Hepatocyte (in vitro differentiated cells): ENCODE results near the gene HID1. TPM values are rescaled to one million over a fixed set of nuclear protein-coding genes. Genes with fewer than 3 reads are reported as not detected.
"Not testable (repeated sequence)": the region's sequence is repeated elsewhere in the genome, so short reads cannot be mapped to it uniquely, and the experiment has no call there.

ENCODE experiments used
- DNase-seq: peaks from one replicate; pipeline ENCODE4 v3.0.0-alpha.2; 2016; ENCODE audit warnings: low spot score
- H2AFZ ChIP-seq: fragments of 200-600 bp; sonication (generic); 2 replicates; pipeline ENCODE4 v1.6.0; 2016; ENCODE audit warnings: antibody characterized with exemption, mild to moderate bottlenecking
- H3K27ac ChIP-seq: fragments of 200-600 bp; sonication (generic); 2 replicates; pipeline ENCODE4 v1.5.1; 2016; ENCODE audit warnings: mild to moderate bottlenecking
- H3K27me3 ChIP-seq: fragments of 200-600 bp; sonication (generic); 2 replicates; pipeline ENCODE4 v1.6.1; 2016
- H3K36me3 ChIP-seq: fragments of 200-600 bp; sonication (generic); replicated peaks from 2 replicates; pipeline ENCODE4 v1.5.1; 2016; ENCODE audit warnings: low read depth; ENCODE audit not compliant: insufficient read depth
- H3K4me1 ChIP-seq: fragments of 200-600 bp; sonication (generic); 2 replicates; pipeline ENCODE4 v1.5.1; 2016; ENCODE audit warnings: mild to moderate bottlenecking, moderate library complexity; ENCODE audit not compliant: insufficient read depth
- H3K4me2 ChIP-seq: fragments of 200-600 bp; sonication (generic); 2 replicates; pipeline ENCODE4 v1.6.0; 2016
- H3K4me3 ChIP-seq: fragments of 200-600 bp; sonication (generic); 2 replicates; pipeline ENCODE4 v1.5.1; 2016; ENCODE audit warnings: mild to moderate bottlenecking
- H3K79me2 ChIP-seq: fragments of 200-600 bp; sonication (generic); 2 replicates; pipeline ENCODE4 v1.6.0; 2017; ENCODE audit warnings: mild to moderate bottlenecking
- H3K9me2 ChIP-seq: fragments of 200-600 bp; sonication (generic); replicated peaks from 2 replicates; pipeline ENCODE4 v1.6.0; 2017; ENCODE audit warnings: mild to moderate bottlenecking; ENCODE audit not compliant: insufficient read depth
- H3K9me3 ChIP-seq: fragments of 200-600 bp; sonication (generic); 2 replicates; pipeline ENCODE4 v1.5.1; 2016; ENCODE audit warnings: low read depth, mild to moderate bottlenecking
- H4K20me1 ChIP-seq: fragments of 200-600 bp; sonication (generic); 2 replicates; pipeline ENCODE4 v1.6.0; 2016; ENCODE audit warnings: mild to moderate bottlenecking; ENCODE audit not compliant: insufficient read depth, poor library complexity, severe bottlenecking
- EZH2 ChIP-seq: fragments of 200-600 bp; sonication (generic); IDR thresholded peaks from 2 replicates; pipeline ENCODE4 v1.6.1; 2016; ENCODE audit warnings: antibody characterized with exemption, mild to moderate bottlenecking, borderline replicate concordance
- EZH2phosphoT487 ChIP-seq: fragments of 200-600 bp; sonication (generic); IDR thresholded peaks from one replicate; pipeline ENCODE4 v1.6.1; 2018; ENCODE audit warnings: antibody characterized with exemption, mild to moderate bottlenecking, low read depth, moderate library complexity; ENCODE audit not compliant: unreplicated experiment, severe bottlenecking
- WGBS: methylation state at CpG from one replicate; pipeline ENCODE4 v1.1.6; 2016; ENCODE audit warnings: low lambda C conversion rate; ENCODE audit errors: missing lambda C conversion rate; 5-methylcytosine and 5-hydroxymethylcytosine counted together
- polyA plus RNA-seq: library from polyadenylated mRNA; unstranded; fragments of >200 nt; fragmentation: Nextera tagmentation; extraction: Ambion mirVana; gene quantifications from 2 replicates; pipeline ENCODE4 v1.2.1, GENCODE V29; 2016
- total RNA-seq: library from RNA; depleted of rRNA; stranded (reverse); fragments of >200 nt; gene quantifications from 2 replicates; pipeline ENCODE4 v1.2.3, GENCODE V29; 2014
- TF ChIP-seq, protein P1 (sequence below): fragments of 200-600 bp; sonication (generic); IDR thresholded peaks from 2 replicates; pipeline ENCODE4 v1.5.1; 2016; ENCODE audit warnings: antibody characterized with exemption, mild to moderate bottlenecking; ENCODE audit not compliant: poor library complexity

The HID1 gene
- total and polyA plus RNA-seq, 2 experiments from 2014 or later = 15.3 to 43.4 TPM

DNA sequence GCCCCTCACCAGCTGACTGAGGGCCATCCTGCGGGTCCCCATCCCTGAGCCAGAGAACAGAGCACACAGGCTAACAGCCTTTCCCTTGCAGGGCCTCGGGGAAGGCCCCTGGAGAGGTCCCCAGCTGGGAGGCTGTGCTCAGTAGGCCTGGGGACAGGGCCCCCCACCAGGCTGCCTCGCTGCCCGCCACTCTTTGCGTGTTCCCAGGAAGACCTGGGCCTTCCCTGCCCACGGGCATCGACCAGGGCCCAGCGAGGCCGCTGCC, 785 bp downstream of the HID1 start:
- H3K4me2 ChIP-seq = peak overlapping the region; percentile 99
- no peaks in the 10 kb centered on the region for H3K9me3 ChIP-seq
- H3K27me3 ChIP-seq = peaks cover 11% of the 10 kb centered on the region
- H3K36me3 ChIP-seq = no peaks in the 10 kb centered on the region
- H3K9me2 ChIP-seq = no peaks in the 10 kb centered on the region
- peak overlapping the region; percentile 16 for H3K4me3 ChIP-seq
- peak overlapping the region; percentile 92 for H3K27ac ChIP-seq
- DNase-seq = no peak
- H3K4me1 ChIP-seq = peaks cover 25% of the 10 kb centered on the region
- H3K79me2 ChIP-seq = peaks cover 21% of the 10 kb centered on the region
- 7% methylated on average over 9 of the region's 9 CpGs for WGBS
- peak overlapping the region; percentile 63 for H2AFZ ChIP-seq
- TF ChIP-seq EZH2phosphoT487 (no peak), EZH2 (no peak)
- TF ChIP-seq, protein P1, sequence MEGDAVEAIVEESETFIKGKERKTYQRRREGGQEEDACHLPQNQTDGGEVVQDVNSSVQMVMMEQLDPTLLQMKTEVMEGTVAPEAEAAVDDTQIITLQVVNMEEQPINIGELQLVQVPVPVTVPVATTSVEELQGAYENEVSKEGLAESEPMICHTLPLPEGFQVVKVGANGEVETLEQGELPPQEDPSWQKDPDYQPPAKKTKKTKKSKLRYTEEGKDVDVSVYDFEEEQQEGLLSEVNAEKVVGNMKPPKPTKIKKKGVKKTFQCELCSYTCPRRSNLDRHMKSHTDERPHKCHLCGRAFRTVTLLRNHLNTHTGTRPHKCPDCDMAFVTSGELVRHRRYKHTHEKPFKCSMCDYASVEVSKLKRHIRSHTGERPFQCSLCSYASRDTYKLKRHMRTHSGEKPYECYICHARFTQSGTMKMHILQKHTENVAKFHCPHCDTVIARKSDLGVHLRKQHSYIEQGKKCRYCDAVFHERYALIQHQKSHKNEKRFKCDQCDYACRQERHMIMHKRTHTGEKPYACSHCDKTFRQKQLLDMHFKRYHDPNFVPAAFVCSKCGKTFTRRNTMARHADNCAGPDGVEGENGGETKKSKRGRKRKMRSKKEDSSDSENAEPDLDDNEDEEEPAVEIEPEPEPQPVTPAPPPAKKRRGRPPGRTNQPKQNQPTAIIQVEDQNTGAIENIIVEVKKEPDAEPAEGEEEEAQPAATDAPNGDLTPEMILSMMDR = no peak
- H4K20me1 ChIP-seq = no peaks in the 10 kb centered on the region

DNA sequence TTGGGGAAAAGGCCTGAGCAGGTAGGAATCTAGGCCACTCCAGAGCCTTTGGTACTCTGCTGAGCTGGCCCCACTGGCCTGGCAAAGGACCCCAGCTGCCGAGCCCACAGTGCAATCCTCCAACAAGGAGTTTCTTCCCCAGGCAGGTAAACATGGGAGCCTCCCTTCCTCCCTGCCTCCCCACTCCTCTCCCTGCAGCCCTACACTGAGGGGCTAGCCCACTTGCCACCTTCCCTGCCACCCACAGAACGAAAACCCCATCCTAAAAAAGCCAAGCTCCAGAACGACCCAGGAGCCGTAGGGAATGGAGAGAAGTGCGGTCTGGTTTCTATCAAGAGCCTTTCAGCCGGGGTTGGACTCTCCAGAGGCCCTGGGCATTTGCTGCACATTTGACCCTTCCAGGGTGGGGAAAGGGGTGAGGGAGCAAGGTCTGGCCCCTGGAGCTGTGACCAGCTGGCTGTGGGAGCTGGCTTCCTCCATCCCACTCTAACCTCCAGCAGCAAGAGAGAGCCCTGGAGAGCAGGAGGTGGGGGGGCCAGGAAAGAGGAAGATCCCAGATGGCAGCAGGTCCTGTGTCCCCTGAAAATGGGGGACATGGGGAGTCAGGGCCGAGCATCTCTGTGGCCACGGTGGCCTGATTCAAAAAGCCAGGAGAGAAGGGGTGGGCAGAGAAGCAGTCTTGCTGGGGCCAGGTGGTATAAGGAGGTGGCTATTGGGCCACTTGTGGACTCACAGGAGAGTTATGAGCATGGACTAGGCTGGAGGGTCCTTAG, 1.3 kb downstream of the HID1 start:
- Histone ChIP-seq H3K9me3 (no peaks in the 10 kb centered on the region), H4K20me1 (no peaks in the 10 kb centered on the region), H3K36me3 (no peaks in the 10 kb centered on the region), H3K4me3 (peak overlapping the region; percentile 16), H3K4me1 (peaks cover 25% of the 10 kb centered on the region), H3K79me2 (peaks cover 21% of the 10 kb centered on the region), H2AFZ (no peak overlapping the region), H3K4me2 (peak overlapping the region; percentile 99), H3K9me2 (no peaks in the 10 kb centered on the region), H3K27ac (peak overlapping the region; percentile 92), H3K27me3 (peaks cover 11% of the 10 kb centered on the region)
- TF ChIP-seq EZH2 (no peak), EZH2phosphoT487 (no peak)
- TF ChIP-seq, protein P1 = no peak
- no peak for DNase-seq
- WGBS = 61% methylated on average over 8 of the region's 8 CpGs

DNA sequence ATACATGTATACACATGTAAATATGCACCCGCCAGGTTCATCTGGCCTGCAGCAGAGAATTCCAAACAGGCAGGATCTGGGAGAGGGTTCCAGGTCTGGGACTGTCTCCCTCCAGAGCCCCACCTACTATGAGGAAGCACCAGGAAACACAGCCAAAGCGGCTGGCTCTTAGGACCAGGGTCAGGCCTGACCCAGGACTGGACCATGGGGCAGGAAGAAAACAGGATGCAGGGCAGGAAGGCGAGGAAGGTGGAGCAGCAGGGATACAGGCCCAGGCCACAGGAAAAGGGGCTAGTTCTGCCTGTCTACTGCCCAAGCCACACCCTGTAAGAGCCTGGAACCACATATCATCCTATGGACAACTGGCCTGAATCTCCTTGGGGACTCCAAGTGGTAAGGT, 2.2 kb downstream of the HID1 start:
- DNase-seq = no peak
- Histone ChIP-seq H3K36me3 (no peaks in the 10 kb centered on the region), H3K4me2 (peak overlapping the region; percentile 99), H3K9me3 (no peaks in the 10 kb centered on the region), H3K27ac (no peak overlapping the region), H2AFZ (no peak overlapping the region), H4K20me1 (no peaks in the 10 kb centered on the region), H3K9me2 (no peaks in the 10 kb centered on the region), H3K27me3 (peaks cover 11% of the 10 kb centered on the region), H3K79me2 (peaks cover 21% of the 10 kb centered on the region), H3K4me1 (peaks cover 25% of the 10 kb centered on the region), H3K4me3 (no peak overlapping the region)
- WGBS = 85% methylated on average over 3 of the region's 3 CpGs
- no peak for TF ChIP-seq EZH2
- TF ChIP-seq, protein P1 = no peak
- TF ChIP-seq EZH2phosphoT487 = no peak

DNA sequence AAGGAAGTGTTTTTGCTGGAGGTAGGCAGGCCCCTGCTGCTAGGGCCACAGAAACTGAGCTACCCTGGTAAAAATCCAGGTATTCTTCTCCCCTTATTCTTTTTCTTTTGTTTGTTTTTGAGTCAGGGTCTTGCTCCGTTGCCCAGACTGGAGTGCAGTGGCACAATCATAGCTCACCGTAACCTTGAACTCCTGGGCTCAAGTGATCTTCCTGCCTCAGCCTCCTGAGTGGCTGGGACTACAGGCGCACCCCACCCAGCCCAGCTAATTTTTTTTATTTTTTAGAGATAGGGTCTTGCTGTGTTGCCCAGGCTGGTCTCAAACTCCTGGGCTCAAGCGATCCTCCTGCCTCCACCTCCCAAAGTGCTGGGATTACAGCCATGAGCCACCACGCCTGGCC, 3.1 kb downstream of the HID1 start:
- H3K36me3 ChIP-seq, H3K27ac ChIP-seq, DNase-seq, H3K27me3 ChIP-seq, H3K9me2 ChIP-seq, H3K4me2 ChIP-seq, H2AFZ ChIP-seq, H3K9me3 ChIP-seq, H4K20me1 ChIP-seq, H3K4me3 ChIP-seq: not testable (repeated sequence)
- H3K4me1 ChIP-seq = peaks cover 25% of the 10 kb centered on the region
- 98% methylated on average over 5 of the region's 5 CpGs for WGBS
- peaks cover 21% of the 10 kb centered on the region for H3K79me2 ChIP-seq
